ENCODE data around the gene CASP8AP2.
A peak's percentile ranks its signal among the peaks of the same experiment; 100 is the strongest.
"Not testable (repeated sequence)": the region's sequence is repeated elsewhere in the genome, so short reads cannot be mapped to it uniquely, and the experiment has no call there.

CASP8AP2 gene

GRCh38 chr6:89829472-89830169 is at the start of gene CASP8AP2:
Gene CASP8AP2, plus strand, starts transcription at chr6:89829880.
- DNase-seq (ENCODE audit: low spot score) = peak; percentile 97

GRCh38 chr6:89781070-89782034 is 48.3 kb upstream of the CASP8AP2 start:
- no peak for DNase-seq (ENCODE audit: low spot score)

- DNase-seq (ENCODE audit: low spot score) = no peak
These were observed 47.5 kb upstream of the CASP8AP2 start for GRCh38 chr6:89782222-89782621.

GRCh38 chr6:89783293-89783692 is 46.4 kb upstream of the CASP8AP2 start:
- DNase-seq (ENCODE audit: low spot score) = not testable (repeated sequence)

GRCh38 chr6:89784838-89785237 is 44.8 kb upstream of the CASP8AP2 start:
- no peak for DNase-seq (ENCODE audit: low spot score)

GRCh38 chr6:89786970-89787369 is 42.7 kb upstream of the CASP8AP2 start:
- DNase-seq (ENCODE audit: low spot score) = no peak

GRCh38 chr6:89787660-89788328 is 41.9 kb upstream of the CASP8AP2 start:
- no peak for DNase-seq (ENCODE audit: low spot score)

- DNase-seq (ENCODE audit: low spot score) = no peak
These were observed 39.7 kb upstream of the CASP8AP2 start for GRCh38 chr6:89789980-89790379.

- no peak for DNase-seq (ENCODE audit: low spot score)
These were observed 39.3 kb upstream of the CASP8AP2 start for GRCh38 chr6:89790403-89790802.

- DNase-seq (ENCODE audit: low spot score) = peak; percentile 34
These were observed 36.8 kb upstream of the CASP8AP2 start for GRCh38 chr6:89792881-89793280.

GRCh38 chr6:89793586-89793985 is 36.1 kb upstream of the CASP8AP2 start:
- DNase-seq (ENCODE audit: low spot score) = no peak

GRCh38 chr6:89794324-89794723 is 35.4 kb upstream of the CASP8AP2 start:
- peak; percentile 28 for DNase-seq (ENCODE audit: low spot score)

- no peak for DNase-seq (ENCODE audit: low spot score)
These were observed 32.4 kb upstream of the CASP8AP2 start for GRCh38 chr6:89797317-89797716.

- DNase-seq (ENCODE audit: low spot score) = no peak
These were observed 30.6 kb upstream of the CASP8AP2 start for GRCh38 chr6:89799096-89799495.

GRCh38 chr6:89799756-89800155 is 29.9 kb upstream of the CASP8AP2 start:
- DNase-seq (ENCODE audit: low spot score) = no peak

GRCh38 chr6:89803271-89803670 is 26.4 kb upstream of the CASP8AP2 start:
- DNase-seq (ENCODE audit: low spot score) = no peak

GRCh38 chr6:89805814-89806371 is 23.8 kb upstream of the CASP8AP2 start:
- no peak for DNase-seq (ENCODE audit: low spot score)

GRCh38 chr6:89807581-89807980 is 22.1 kb upstream of the CASP8AP2 start:
- no peak for DNase-seq (ENCODE audit: low spot score)

- DNase-seq (ENCODE audit: low spot score) = not testable (repeated sequence)
These were observed 16.3 kb upstream of the CASP8AP2 start for GRCh38 chr6:89813422-89813821.

GRCh38 chr6:89817481-89817880 is 12.2 kb upstream of the CASP8AP2 start:
- no peak for DNase-seq (ENCODE audit: low spot score)

GRCh38 chr6:89818977-89819335 is 10.7 kb upstream of the CASP8AP2 start:
- peak; percentile 11 for DNase-seq (ENCODE audit: low spot score)
